Stimulated activated CD4-positive, alpha-beta T cell treated with anti-CD3 and anti-CD28 coated beads, Interleukin-12 subunit alpha, Interleukin-12 subunit beta, amount 100 ng/mL, for 24 hours (primary cell): ENCODE results near the gene TTC31.

Experiments
- DNase-seq, 2 experiments: peaks; one replicate each; pipeline ENCODE4 v3.0.0-alpha.2; 2020; ENCODE audit warnings: low read depth in 2 of 2

Gene TTC31

DNA sequence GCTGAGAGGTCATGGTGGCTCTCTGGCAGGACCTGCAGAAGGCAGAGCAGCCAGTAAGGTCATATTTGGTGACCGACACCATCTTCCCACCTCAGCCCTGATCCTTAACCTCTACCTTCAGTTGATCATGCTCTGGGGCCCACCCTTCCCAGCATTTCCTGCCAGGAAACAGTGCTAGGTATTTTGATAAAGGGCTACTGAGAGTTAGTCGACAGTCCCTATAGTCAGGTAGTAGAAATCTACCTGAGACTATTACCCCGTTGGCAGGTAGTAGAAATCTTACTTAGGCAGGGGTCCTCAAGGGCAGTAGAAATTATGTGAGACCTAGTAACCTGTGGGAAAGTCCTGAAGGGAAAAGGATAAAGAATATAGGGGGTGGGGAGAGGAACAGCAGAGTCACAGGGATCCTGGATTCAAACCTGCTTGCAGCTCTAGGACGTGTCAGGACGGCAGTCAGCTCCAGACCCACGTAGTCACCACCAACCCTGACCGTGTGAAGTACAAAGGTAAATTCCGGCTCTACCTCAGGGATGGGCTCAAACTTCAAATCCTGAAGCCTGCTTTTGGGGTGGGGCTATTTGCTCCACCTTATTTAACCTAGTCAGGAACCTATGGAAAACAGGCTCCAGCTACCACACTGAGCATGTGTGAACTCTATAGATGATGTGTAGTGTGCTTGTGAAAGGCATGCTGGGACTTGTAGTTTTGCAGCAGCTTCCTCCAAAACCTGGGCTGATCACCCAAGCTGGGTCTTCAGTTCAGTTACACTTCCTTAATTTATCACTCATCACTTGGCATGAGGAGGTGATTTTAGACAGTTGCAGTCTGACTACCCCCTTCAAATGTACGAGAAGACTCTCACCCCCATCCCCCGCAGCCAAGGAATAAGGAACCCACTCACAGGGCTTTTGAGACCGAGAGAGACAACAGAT is 43.1 kb downstream of the TTC31 start, which contains the start of gene DQX1:
DQX1 (minus strand) TSS at position 515 of the 932 bp plus-strand sequence; CDS start at position 13, 502 bp downstream.
- no peak for DNase-seq

GRCh38 chr2:74526649-74527230 is 43.9 kb downstream of the TTC31 start:
- no peak for DNase-seq

DNA sequence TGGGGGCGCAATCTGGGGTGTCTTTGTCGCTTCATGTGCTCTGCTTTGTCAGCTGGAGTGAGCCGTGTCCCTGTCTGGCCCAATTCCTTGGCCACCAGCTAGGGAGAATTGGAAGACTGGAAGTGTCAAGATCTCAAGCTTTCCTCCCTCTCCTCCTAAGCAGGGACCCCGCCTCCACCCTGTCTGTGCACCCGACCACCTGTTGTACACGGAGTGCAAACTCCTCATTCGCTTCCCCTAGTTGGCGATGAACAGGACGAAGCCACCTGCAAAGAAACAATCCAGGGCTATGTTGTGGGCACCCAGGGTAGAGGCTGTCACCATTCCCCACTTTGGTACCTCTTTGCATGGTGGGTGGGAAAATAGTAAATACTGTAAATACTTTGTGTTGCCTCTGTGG is 44.9 kb downstream of the TTC31 start:
- no peak for DNase-seq

DNA sequence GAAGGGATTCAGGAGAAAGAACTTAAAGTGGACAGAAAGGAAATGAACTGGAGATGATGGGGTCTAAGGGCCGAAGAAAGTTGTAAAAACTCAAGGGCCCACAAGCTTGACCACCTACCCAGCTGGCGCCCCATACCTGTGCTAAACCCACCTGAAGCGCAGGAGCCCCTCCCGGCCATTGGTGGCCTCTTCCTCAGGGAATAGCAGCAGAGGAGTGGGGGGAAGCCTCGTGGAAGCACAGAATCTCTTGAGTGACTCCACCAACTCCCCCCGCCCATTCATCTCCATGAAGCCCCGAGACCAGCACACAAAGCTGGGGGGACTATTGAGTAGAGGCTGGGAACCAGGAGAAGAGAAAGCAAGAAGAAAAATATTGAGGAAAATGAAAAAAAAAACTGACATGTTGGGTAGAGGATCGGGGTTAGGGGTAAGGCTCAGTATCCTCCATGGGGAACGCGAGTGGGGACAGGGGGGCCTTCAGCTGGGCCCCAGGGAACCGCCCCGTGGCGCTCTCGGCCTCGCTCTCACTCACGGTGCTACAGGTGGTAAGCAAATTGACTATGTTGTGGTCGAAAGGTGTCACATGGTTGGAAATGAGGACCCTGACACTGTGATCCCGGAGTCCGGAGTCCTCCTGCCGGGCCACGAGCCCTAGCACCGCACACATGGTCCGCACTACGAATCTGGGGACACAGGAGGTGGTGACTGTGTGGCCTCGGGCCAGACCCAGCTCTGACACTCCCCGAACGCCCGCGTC is 45.9 kb downstream of the TTC31 start:
- no peak for DNase-seq

- peak; percentile 88 to 94 for DNase-seq
These were observed 46.7 kb downstream of the TTC31 start, which contains the start of the genes AUP1 and HTRA2 for GRCh38 chr2:74529357-74530238. TSS of gene AUP1 (minus strand) at chr2:74529706. CDS start at chr2:74529629, 77 bp downstream. TSS of gene HTRA2 (plus strand) at chr2:74529933. CDS start at chr2:74530007, 74 bp downstream.

- no peak for DNase-seq
These were observed 47.6 kb downstream of the TTC31 start for GRCh38 chr2:74530239-74531187.

- DNase-seq: no peak
These were observed 48.8 kb downstream of the TTC31 start for GRCh38 chr2:74531666-74532065.

GRCh38 chr2:74532222-74532621 is 49.3 kb downstream of the TTC31 start:
- DNase-seq: no peak

- no peak for DNase-seq
These were observed 50.6 kb downstream of the TTC31 start for GRCh38 chr2:74533464-74533863.

DNA sequence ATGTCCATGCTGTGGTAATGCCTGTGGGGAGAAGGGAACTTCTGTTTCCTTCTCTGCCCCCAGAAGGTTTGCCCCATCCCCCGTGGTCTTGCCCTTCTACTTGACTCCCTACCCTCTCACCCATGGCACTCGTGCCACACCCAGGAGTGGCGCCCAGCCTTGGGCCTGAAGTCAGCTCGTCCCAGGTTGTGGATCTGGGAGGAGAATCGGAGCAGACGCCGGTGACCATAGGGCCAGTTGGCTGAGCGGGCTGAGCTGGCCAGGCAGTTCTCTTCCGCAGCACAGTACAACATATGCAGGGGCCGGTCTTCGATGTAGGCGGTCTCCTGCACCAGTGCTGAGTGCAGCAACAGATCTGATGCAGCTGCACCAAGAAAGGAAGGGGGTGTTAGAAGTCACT is 51.5 kb downstream of the TTC31 start:
- no peak for DNase-seq

DNA sequence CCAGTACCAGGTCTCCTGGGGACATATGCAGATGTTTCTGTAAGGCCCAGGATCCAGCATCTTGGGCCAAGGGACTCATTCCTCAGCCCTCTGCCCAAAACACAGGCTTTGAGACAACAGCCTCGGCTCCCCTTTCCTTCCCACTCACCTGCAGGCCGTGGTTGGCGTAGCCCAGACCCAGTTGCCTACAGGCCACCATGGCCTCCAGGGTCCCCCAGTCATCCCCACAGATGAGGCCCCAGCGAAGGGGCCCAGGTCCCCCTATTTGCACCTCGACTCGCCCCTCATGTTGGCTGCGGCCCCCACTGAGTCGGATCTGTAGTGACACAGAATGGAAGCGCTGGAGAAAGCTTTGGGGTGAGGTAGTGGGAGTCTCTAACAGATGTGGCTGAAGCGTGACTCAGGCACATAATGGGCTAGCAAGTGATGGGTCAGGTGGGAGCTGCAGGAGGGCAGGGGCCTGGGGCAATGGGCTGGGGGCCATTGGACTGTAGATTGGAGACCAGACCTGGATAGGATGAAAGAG is 52.6 kb downstream of the TTC31 start:
- DNase-seq: no peak

- DNase-seq: no peak
These were observed 53.5 kb downstream of the TTC31 start for GRCh38 chr2:74536166-74536950.

DNA sequence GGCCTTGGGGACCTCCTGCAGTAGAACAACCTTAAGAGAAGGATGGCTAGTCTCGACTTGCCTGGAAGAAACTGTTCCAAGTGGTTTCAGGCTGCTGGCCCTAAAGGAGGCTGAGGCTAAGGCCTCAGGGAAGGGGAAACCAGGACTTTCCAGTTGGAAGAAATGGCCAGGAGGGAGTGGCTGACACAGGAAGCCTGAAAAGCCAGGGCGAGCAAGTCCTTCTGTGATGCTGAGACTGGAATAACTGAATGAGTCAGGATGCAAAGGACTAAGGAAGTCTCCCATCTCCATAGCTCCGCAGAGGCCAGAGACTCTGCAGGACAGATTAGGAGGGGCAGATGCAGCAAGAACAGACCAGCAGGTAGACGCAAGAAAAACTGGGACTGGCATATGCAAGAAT is 54.3 kb downstream of the TTC31 start:
- DNase-seq: no peak

DNA sequence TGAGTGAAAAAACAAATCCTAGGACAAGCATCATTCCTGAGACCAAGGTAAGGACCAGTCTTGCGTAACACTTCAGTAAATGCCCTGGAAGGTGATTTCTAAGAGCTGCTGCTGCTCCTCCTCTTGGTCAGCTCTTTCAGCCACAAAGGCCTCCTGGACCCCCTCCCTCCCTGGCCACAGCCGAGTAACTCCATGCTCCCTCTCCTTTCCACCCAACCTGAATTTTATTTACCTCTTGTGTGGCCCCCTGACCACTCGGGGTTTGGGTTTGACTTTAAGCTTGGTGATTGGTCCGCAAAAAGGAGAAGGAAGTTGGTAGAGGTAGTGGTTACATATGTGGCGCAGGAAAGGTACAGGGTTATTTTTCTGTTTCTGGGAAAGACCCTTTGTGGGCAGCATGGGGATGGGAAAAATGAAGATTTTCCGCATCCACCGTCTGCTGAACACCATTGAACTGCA is 56.0 kb downstream of the TTC31 start:
- no peak for DNase-seq

DNA sequence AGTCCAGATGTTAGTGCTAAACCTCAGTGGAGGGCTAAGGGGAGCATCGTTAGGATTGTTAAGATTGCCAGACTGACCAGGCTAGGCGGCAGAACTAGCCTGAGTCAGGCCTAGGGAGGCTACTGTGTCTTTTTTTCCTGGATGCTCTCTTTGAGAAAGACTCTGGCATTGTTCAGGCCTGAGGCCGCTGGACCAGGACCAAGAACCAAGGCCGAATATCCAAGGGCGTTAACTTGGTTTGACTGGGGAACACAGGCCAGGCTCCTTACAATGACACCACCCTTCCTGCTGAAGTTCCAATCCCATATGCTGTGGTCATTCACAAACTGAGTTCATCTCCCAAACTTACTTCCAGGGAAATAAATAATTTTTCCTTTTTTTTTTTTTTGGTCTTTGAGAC is 57.4 kb downstream of the TTC31 start:
- no peak for DNase-seq

- no peak for DNase-seq
These were observed 60.1 kb downstream of the TTC31 start for GRCh38 chr2:74542978-74543377.
